ENCODE results near the gene RASL10A.

DNA sequence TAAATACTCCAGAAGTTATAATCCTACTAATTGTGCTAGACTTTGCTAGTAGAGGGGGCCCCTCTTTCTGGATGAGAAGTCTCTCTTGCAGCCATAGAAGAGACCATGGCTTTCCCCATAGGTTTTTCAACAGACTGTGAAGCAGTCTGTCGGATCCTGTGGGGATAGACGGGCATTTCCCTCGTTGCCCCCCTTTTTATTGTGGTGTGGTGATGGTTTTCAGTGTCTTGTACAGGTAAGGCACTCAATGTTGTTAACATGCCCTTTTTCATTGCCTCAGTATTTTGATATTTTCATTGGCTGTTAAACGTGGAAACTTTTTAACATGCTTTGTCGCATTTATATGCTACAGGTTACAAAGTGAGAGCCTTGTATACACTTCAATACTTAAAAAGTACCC is 25.4 kb downstream of the RASL10A start:
- TF ChIP-seq CTCF (IDR thresholded peaks at IDR 0.05): no peak
- TF ChIP-seq POLR2AphosphoS5 (IDR thresholded peaks at IDR 0.05): no peak
- no peak for TF ChIP-seq POLR2A (IDR thresholded peaks at IDR 0.05)
- TF ChIP-seq EP300 (IDR thresholded peaks at IDR 0.05): no peak
